Raji (cell line): ENCODE measurements around the gene CEP72.

Experiments
- POLR2A ChIP-seq: IDR thresholded peaks from 2 replicates; pipeline ENCODE4 v1.6.1; 2011; ENCODE audit warnings: low read depth, low read length, control low read depth; ENCODE audit not compliant: insufficient read depth

The CEP72 gene

GRCh38 chr5:573976-574375, 38.2 kb upstream of the CEP72 start:
- TF ChIP-seq POLR2A, result no peak

- no peak for TF ChIP-seq POLR2A
These were observed 37.2 kb upstream of the CEP72 start for GRCh38 chr5:574906-575305.

- no peak for TF ChIP-seq POLR2A
These were observed 36.5 kb upstream of the CEP72 start for GRCh38 chr5:575636-576035.

GRCh38 chr5:577800-578199, 34.3 kb upstream of the CEP72 start:
- no peak for TF ChIP-seq POLR2A

GRCh38 chr5:579211-579610, 32.9 kb upstream of the CEP72 start:
- TF ChIP-seq POLR2A, result no peak

- no peak for TF ChIP-seq POLR2A
These were observed 32.3 kb upstream of the CEP72 start for GRCh38 chr5:579746-580366.

GRCh38 chr5:580436-580835, 31.7 kb upstream of the CEP72 start:
- no peak for TF ChIP-seq POLR2A

GRCh38 chr5:581266-581665, 30.9 kb upstream of the CEP72 start:
- no peak for TF ChIP-seq POLR2A

- no peak for TF ChIP-seq POLR2A
These were observed 30.2 kb upstream of the CEP72 start for GRCh38 chr5:581941-582340.

- TF ChIP-seq POLR2A, result no peak
These were observed 29.1 kb upstream of the CEP72 start for GRCh38 chr5:582936-583635.

GRCh38 chr5:583645-584044, 28.5 kb upstream of the CEP72 start:
- no peak for TF ChIP-seq POLR2A

GRCh38 chr5:584216-584615, 27.9 kb upstream of the CEP72 start:
- no peak for TF ChIP-seq POLR2A

GRCh38 chr5:584846-585245, 27.3 kb upstream of the CEP72 start:
- TF ChIP-seq POLR2A, result no peak

GRCh38 chr5:585556-585955, 26.6 kb upstream of the CEP72 start:
- TF ChIP-seq POLR2A, result no peak

GRCh38 chr5:585962-586628, 26.0 kb upstream of the CEP72 start:
- TF ChIP-seq POLR2A, result no peak

- TF ChIP-seq POLR2A, result no peak
These were observed 25.3 kb upstream of the CEP72 start for GRCh38 chr5:586751-587285.

- TF ChIP-seq POLR2A, result no peak
These were observed 24.7 kb upstream of the CEP72 start for GRCh38 chr5:587403-587802.
